Chondrocyte (in vitro differentiated cells): ENCODE data around the gene RNH1. TPM values are rescaled to one million over a fixed set of nuclear protein-coding genes. Genes with fewer than 3 reads are reported as not detected.

ENCODE experiments used
- DNase-seq: peaks from one replicate; pipeline ENCODE4 v3.0.0; 2021; ENCODE audit warnings: mixed read lengths, low spot score
- H3K27ac Mint-ChIP-seq: one replicate; pipeline ENCODE4 v1.8.0; 2021; ENCODE audit warnings: mild to moderate bottlenecking, moderate library complexity, mixed read lengths; ENCODE audit not compliant: unreplicated experiment
- H3K27me3 Mint-ChIP-seq: 2 replicates; pipeline ENCODE4 v1.8.0; 2021; ENCODE audit warnings: low read depth, mixed read lengths
- H3K36me3 Mint-ChIP-seq: 2 replicates; pipeline ENCODE4 v1.8.0; 2021; ENCODE audit warnings: low read depth, mixed read lengths
- H3K4me1 Mint-ChIP-seq: 2 replicates; pipeline ENCODE4 v1.8.0; 2021; ENCODE audit warnings: low read depth, mild to moderate bottlenecking, mixed read lengths
- H3K4me3 Mint-ChIP-seq: one replicate; pipeline ENCODE4 v1.8.0; 2021; ENCODE audit warnings: mild to moderate bottlenecking, moderate library complexity, mixed read lengths; ENCODE audit not compliant: unreplicated experiment
- H3K9me3 Mint-ChIP-seq: 2 replicates; pipeline ENCODE4 v1.8.0; 2021; ENCODE audit warnings: low read depth, mixed read lengths
- total RNA-seq: library from RNA; stranded (reverse); gene quantifications from 3 replicates; pipeline ENCODE4 v1.2.1, GENCODE V29; 2021
- TF ChIP-seq, protein P1 (sequence below): fragments of 200-600 bp; sonication (generic); IDR thresholded peaks from 2 replicates; pipeline ENCODE4 v1.5.0; 2021; ENCODE audit warnings: antibody characterized with exemption, mild to moderate bottlenecking, moderate library complexity

Gene RNH1
- total RNA-seq, 1 donor from 2014 or later = 166 TPM

GRCh38 chr11:507727-508515 lies 879 bp upstream of the RNH1 start:
- peaks cover 7% of the 10 kb centered on the region for H3K36me3 Mint-ChIP-seq
- peak overlapping the region; percentile 74 for H3K27ac Mint-ChIP-seq
- DNase-seq = no peak
- peaks cover 38% of the 10 kb centered on the region for H3K4me1 Mint-ChIP-seq
- no peaks in the 10 kb centered on the region for H3K27me3 Mint-ChIP-seq
- TF ChIP-seq, protein P1, sequence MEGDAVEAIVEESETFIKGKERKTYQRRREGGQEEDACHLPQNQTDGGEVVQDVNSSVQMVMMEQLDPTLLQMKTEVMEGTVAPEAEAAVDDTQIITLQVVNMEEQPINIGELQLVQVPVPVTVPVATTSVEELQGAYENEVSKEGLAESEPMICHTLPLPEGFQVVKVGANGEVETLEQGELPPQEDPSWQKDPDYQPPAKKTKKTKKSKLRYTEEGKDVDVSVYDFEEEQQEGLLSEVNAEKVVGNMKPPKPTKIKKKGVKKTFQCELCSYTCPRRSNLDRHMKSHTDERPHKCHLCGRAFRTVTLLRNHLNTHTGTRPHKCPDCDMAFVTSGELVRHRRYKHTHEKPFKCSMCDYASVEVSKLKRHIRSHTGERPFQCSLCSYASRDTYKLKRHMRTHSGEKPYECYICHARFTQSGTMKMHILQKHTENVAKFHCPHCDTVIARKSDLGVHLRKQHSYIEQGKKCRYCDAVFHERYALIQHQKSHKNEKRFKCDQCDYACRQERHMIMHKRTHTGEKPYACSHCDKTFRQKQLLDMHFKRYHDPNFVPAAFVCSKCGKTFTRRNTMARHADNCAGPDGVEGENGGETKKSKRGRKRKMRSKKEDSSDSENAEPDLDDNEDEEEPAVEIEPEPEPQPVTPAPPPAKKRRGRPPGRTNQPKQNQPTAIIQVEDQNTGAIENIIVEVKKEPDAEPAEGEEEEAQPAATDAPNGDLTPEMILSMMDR = no peak
- no peaks in the 10 kb centered on the region for H3K9me3 Mint-ChIP-seq
- H3K4me3 Mint-ChIP-seq = peak overlapping the region; percentile 93

DNA sequence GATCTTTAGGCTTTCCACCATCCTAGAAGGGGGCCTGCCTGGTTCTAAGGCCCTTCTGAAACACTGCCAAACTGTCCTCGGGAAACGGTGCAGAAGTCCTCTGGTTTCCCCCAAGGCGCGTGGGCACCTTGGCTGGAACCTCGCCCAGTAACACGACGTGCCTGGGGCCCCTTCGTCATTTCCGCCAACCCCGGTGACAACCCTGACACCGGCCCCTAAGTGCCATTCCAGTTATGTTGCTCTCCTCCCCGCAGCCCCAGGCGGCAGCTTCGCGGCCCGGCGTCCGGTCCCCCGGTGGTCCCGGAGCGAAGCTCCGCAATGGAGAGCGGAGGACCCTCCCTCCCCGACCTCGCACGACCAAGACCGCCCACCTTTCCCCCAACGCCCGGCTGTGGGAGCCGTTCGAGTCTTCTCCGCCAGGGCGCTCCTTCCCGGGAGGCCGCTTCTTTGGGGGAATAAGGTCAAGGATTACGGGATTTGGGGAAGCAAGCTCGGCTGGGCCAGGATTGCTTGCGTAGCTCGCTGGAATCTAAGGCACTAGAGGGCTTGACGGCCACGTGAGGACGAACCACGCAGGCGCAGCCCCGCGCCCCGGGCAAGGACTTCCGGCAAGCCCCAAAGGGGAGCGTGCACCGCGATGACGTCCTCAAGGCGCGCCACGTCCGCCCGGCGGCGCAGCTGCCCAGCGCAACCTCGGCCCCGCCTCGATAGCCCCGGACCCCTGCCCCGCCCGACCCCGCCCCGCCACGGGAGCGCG lies 626 bp downstream of the RNH1 start:
- no peaks in the 10 kb centered on the region for H3K27me3 Mint-ChIP-seq
- H3K4me1 Mint-ChIP-seq = peaks cover 40% of the 10 kb centered on the region

DNA sequence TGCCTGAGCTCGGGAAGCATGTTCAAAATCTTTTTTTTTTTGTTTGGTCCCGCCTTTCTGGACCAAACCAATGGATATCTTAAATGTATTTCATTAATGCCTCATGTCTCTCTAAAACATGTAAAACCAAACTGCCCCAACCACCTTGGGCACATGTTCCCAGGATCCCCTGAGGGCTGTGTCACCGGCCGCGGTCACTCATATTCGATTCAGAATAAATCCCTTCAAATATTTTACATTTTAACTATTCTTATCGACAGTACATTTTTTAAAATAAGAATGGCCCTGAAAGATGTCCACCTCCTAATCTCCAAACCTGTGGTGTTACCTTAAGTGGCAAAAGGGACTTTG lies 2.1 kb downstream of the RNH1 start:
- peaks cover 7% of the 10 kb centered on the region for H3K36me3 Mint-ChIP-seq
- no peak for DNase-seq
- H3K4me1 Mint-ChIP-seq = peaks cover 39% of the 10 kb centered on the region
- TF ChIP-seq, protein P1 = no peak
- H3K27ac Mint-ChIP-seq = peak overlapping the region; percentile 100
- H3K27me3 Mint-ChIP-seq = no peaks in the 10 kb centered on the region
- peak overlapping the region; percentile 93 for H3K4me3 Mint-ChIP-seq
- H3K9me3 Mint-ChIP-seq = no peaks in the 10 kb centered on the region

More for the DNA sequence above, 626 bp downstream of the RNH1 start:
- H3K9me3 Mint-ChIP-seq = no peaks in the 10 kb centered on the region
- DNase-seq = no peak
- TF ChIP-seq, protein P1 = peak; percentile 42
- peak overlapping the region; percentile 100 for H3K27ac Mint-ChIP-seq
- peaks cover 4% of the 10 kb centered on the region for H3K36me3 Mint-ChIP-seq
- H3K4me3 Mint-ChIP-seq = peak overlapping the region; percentile 93

- Mint-ChIP-seq H3K4me3 (peak overlapping the region; percentile 93), H3K9me3 (no peaks in the 10 kb centered on the region), H3K27ac (peak overlapping the region; percentile 78)
These were observed 2.7 kb downstream of the RNH1 start for GRCh38 chr11:504053-504993.

More at GRCh38 chr11:504053-504993, 2.7 kb downstream of the RNH1 start:
- no peaks in the 10 kb centered on the region for H3K27me3 Mint-ChIP-seq
- H3K36me3 Mint-ChIP-seq = peaks cover 6% of the 10 kb centered on the region
- TF ChIP-seq, protein P1 = no peak
- H3K4me1 Mint-ChIP-seq = peaks cover 35% of the 10 kb centered on the region
- no peak for DNase-seq
